Stimulated activated CD4-positive, alpha-beta T cell treated with anti-CD3 and anti-CD28 coated beads, Interleukin-12 subunit alpha, Interleukin-12 subunit beta, amount 100 ng/mL, for 48 hours (primary cell): ENCODE results near the gene ABCB6.
A peak's percentile ranks its signal among the peaks of the same experiment; 100 is the strongest.

ENCODE experiments used
- DNase-seq, 3 donors: peaks; one replicate each; pipeline ENCODE4 v3.0.0-alpha.2; 2020; ENCODE audit warnings: low read depth in 2 of 3, low spot score in 1 of 3

Gene ABCB6

GRCh38 chr2:219245899-219246230 is 27.1 kb upstream of the ABCB6 start:
- DNase-seq, result no peak

- peak; percentile 75 to 88 (median 88) for DNase-seq
Observed at GRCh38 chr2:219245148-219245898, 26.6 kb upstream of the ABCB6 start, which contains the start of the genes GLB1L and STK16. Gene GLB1L, minus strand, starts transcription at chr2:219245444. Its CDS starts 1,871 bp downstream, at chr2:219243573. Gene STK16, plus strand, starts transcription at chr2:219245479. Its CDS starts 521 bp downstream, at chr2:219246000.

- DNase-seq, result no peak
Observed at GRCh38 chr2:219244789-219245147, 26.0 kb upstream of the ABCB6 start.

GRCh38 chr2:219243291-219243761 is 24.6 kb upstream of the ABCB6 start:
- no peak for DNase-seq

GRCh38 chr2:219234331-219234730 is 15.6 kb upstream of the ABCB6 start:
- no peak for DNase-seq

GRCh38 chr2:219230059-219230540 is 11.3 kb upstream of the ABCB6 start:
- DNase-seq, result peak; percentile 34 to 58 (median 42)

- DNase-seq, result peak; percentile 97 to 98 (median 97)
Observed at GRCh38 chr2:219229305-219230058, 10.7 kb upstream of the ABCB6 start, which contains the start of the genes ANKZF1 and ATG9A. Gene ANKZF1, plus strand, starts transcription at chr2:219229806. Its CDS starts 452 bp downstream, at chr2:219230258. Gene ATG9A, minus strand, starts transcription at chr2:219229636. Its CDS starts 1,612 bp downstream, at chr2:219228024.

GRCh38 chr2:219228911-219229304 is 10.2 kb upstream of the ABCB6 start:
- no peak for DNase-seq

- no peak for DNase-seq
Observed at GRCh38 chr2:219228041-219228910, 9.5 kb upstream of the ABCB6 start.

GRCh38 chr2:219225350-219225749 is 6.6 kb upstream of the ABCB6 start:
- no peak for DNase-seq

- DNase-seq, result no peak
Observed at GRCh38 chr2:219223831-219224610, 5.3 kb upstream of the ABCB6 start.

- DNase-seq, result no peak
Observed at GRCh38 chr2:219221957-219222518, 3.3 kb upstream of the ABCB6 start.

- DNase-seq, result no peak
Observed at GRCh38 chr2:219220652-219221402, 2.1 kb upstream of the ABCB6 start.

GRCh38 chr2:219219784-219220532 is 1.2 kb upstream of the ABCB6 start:
- DNase-seq, result no peak

GRCh38 chr2:219218217-219218731 is 484 bp downstream of the ABCB6 start:
- peak in 1 of 3 donors; percentile 24 for DNase-seq

GRCh38 chr2:219216535-219216915 is 2.2 kb downstream of the ABCB6 start:
- DNase-seq, result no peak

GRCh38 chr2:219215871-219216534 is 2.8 kb downstream of the ABCB6 start:
- no peak for DNase-seq

- no peak for DNase-seq
Observed at GRCh38 chr2:219214786-219215185, 4.0 kb downstream of the ABCB6 start.
